GM23338 (cell line): ENCODE measurements around the gene COX17. TPM values are rescaled to one million over a fixed set of nuclear protein-coding genes. Genes with fewer than 3 reads are reported as not detected.

ENCODE experiments used
- ATAC-seq: fragments of 200-7000 bp; cut with Tn5 transposase; 3 replicates; pipeline ENCODE4 v1.9.1; 2020
- DNase-seq: peaks from one replicate; pipeline ENCODE4 v3.0.0-alpha.2; 2015; ENCODE audit warnings: low spot score
- H2AFZ ChIP-seq: fragments of 200-600 bp; sonication (generic); 2 replicates; pipeline ENCODE4 v1.8.0; 2016; ENCODE audit warnings: antibody characterized with exemption, mild to moderate bottlenecking, moderate library complexity
- H3F3A ChIP-seq: fragments of 200-600 bp; sonication (generic); replicated peaks from 2 replicates; pipeline ENCODE4 v1.8.0; 2017; ENCODE audit warnings: antibody characterized with exemption, mixed run types, low read depth
- H3K27ac ChIP-seq: fragments of 200-600 bp; sonication (generic); 2 replicates; pipeline ENCODE4 v1.6.1; 2016; ENCODE audit warnings: low read depth
- H3K27me3 ChIP-seq: fragments of 200-600 bp; sonication (generic); 2 replicates; pipeline ENCODE4 v1.8.0; 2016; ENCODE audit warnings: mild to moderate bottlenecking, mixed run types, moderate library complexity; ENCODE audit not compliant: insufficient read depth
- H3K36me3 ChIP-seq: fragments of 200-600 bp; sonication (generic); 2 replicates; pipeline ENCODE4 v1.8.0; 2016; ENCODE audit warnings: mild to moderate bottlenecking; ENCODE audit not compliant: insufficient read depth
- H3K4me1 ChIP-seq: fragments of 200-600 bp; sonication (generic); 2 replicates; pipeline ENCODE4 v1.8.0; 2016; ENCODE audit warnings: mild to moderate bottlenecking, moderate library complexity; ENCODE audit not compliant: insufficient read depth
- H3K4me2 ChIP-seq: fragments of 200-600 bp; sonication (generic); 2 replicates; pipeline ENCODE4 v1.7.1; 2017; ENCODE audit warnings: mixed run types
- H3K4me3 ChIP-seq: fragments of 200-600 bp; sonication (generic); 2 replicates; pipeline ENCODE4 v1.6.1; 2016; ENCODE audit warnings: mixed run types
- H3K79me2 ChIP-seq: fragments of 200-600 bp; sonication (generic); replicated peaks from 2 replicates; pipeline ENCODE4 v1.8.0; 2017; ENCODE audit warnings: mild to moderate bottlenecking; ENCODE audit not compliant: insufficient read depth
- H3K9me2 ChIP-seq: fragments of 200-600 bp; sonication (generic); 2 replicates; pipeline ENCODE4 v1.8.0; 2017; ENCODE audit not compliant: insufficient read depth
- H4K20me1 ChIP-seq: fragments of 200-600 bp; sonication (generic); replicated peaks from 2 replicates; pipeline ENCODE4 v1.8.0; 2017; ENCODE audit warnings: mild to moderate bottlenecking; ENCODE audit not compliant: insufficient read depth
- H3K27ac Mint-ChIP-seq: 2 replicates; pipeline ENCODE4 v1.8.0; 2020; ENCODE audit warnings: inconsistent platforms, mild to moderate bottlenecking, moderate library complexity, mixed read lengths
- H3K27me3 Mint-ChIP-seq: 3 replicates; pipeline ENCODE4 v1.8.0; 2022; ENCODE audit warnings: low read depth, mild to moderate bottlenecking, moderate library complexity, mixed read lengths, inconsistent platforms; ENCODE audit not compliant: insufficient read depth, poor library complexity
- H3K36me3 Mint-ChIP-seq: 3 replicates; pipeline ENCODE4 v1.8.0; 2021; ENCODE audit warnings: low read depth, mild to moderate bottlenecking, inconsistent platforms, moderate library complexity, mixed read lengths
- H3K4me1 Mint-ChIP-seq: 3 replicates; pipeline ENCODE4 v1.8.0; 2020; ENCODE audit warnings: mild to moderate bottlenecking, inconsistent platforms, mixed read lengths
- H3K4me3 Mint-ChIP-seq: 3 replicates; pipeline ENCODE4 v1.8.0; 2021; ENCODE audit warnings: moderate library complexity, mild to moderate bottlenecking, inconsistent platforms, mixed read lengths
- H3K9me3 Mint-ChIP-seq: 3 replicates; pipeline ENCODE4 v1.8.0; 2020; ENCODE audit warnings: moderate library complexity, mild to moderate bottlenecking, inconsistent platforms, mixed read lengths
- CREB1 ChIP-seq: fragments of 250-450 bp; sonication (Bioruptor Pico); IDR thresholded peaks from 2 replicates; pipeline ENCODE4 v1.5.0; 2020; ENCODE audit warnings: low read depth, mild to moderate bottlenecking, moderate library complexity
- CTCF ChIP-seq, 2 experiments: fragments of 200-600 bp in 1 of 2; sonication (generic) in 1 of 2; conservative IDR thresholded peaks; 2 replicates each; pipeline versions ENCODE4 v1.5.1 to v1.6.1; 2016 to 2017; ENCODE audit warnings: antibody characterized with exemption in 2 of 2, low read depth in 2 of 2, mild to moderate bottlenecking in 2 of 2, moderate library complexity in 1 of 2
- EZH2 ChIP-seq: fragments of 200-600 bp; sonication (generic); IDR thresholded peaks from one replicate; pipeline ENCODE4 v1.8.0; 2017; ENCODE audit warnings: antibody characterized with exemption, mild to moderate bottlenecking, low read depth; ENCODE audit not compliant: unreplicated experiment
- EZH2phosphoT487 ChIP-seq: fragments of 200-600 bp; sonication (generic); IDR thresholded peaks from one replicate; pipeline ENCODE4 v1.8.1; 2018; ENCODE audit warnings: antibody characterized with exemption; ENCODE audit not compliant: unreplicated experiment
- JUNB ChIP-seq: IDR thresholded peaks from one replicate; pipeline ENCODE4 v1.6.1; 2016; ENCODE audit warnings: antibody characterized with exemption; ENCODE audit not compliant: unreplicated experiment
- NANOG ChIP-seq: IDR thresholded peaks from 2 replicates; pipeline ENCODE4 v1.6.1; 2016; ENCODE audit warnings: antibody characterized with exemption, borderline replicate concordance
- POLR2AphosphoS5 ChIP-seq: IDR thresholded peaks from 2 replicates; pipeline ENCODE4 v1.6.1; 2016; ENCODE audit warnings: antibody characterized with exemption, low read depth
- REST ChIP-seq: IDR thresholded peaks from one replicate; pipeline ENCODE4 v1.6.1; 2018; ENCODE audit warnings: antibody characterized with exemption; ENCODE audit not compliant: unreplicated experiment
- STAT1 ChIP-seq: IDR thresholded peaks from one replicate; pipeline ENCODE4 v1.6.1; 2016; ENCODE audit warnings: antibody characterized with exemption; ENCODE audit not compliant: unreplicated experiment
- ZNF114 ChIP-seq: fragments of 250-450 bp; sonication (Bioruptor Pico); IDR thresholded peaks from 2 replicates; pipeline ENCODE4 v1.5.0; 2020; ENCODE audit warnings: mild to moderate bottlenecking, moderate library complexity
- ZNF331 ChIP-seq: fragments of 250-450 bp; sonication (Bioruptor Pico); IDR thresholded peaks from 2 replicates; pipeline ENCODE4 v1.5.0; 2020; ENCODE audit warnings: low read depth, mild to moderate bottlenecking, moderate library complexity
- polyA plus RNA-seq: library from polyadenylated mRNA; unstranded; fragments of >200 nt; fragmentation: Nextera tagmentation; extraction: Ambion mirVana; gene quantifications from 2 replicates; pipeline ENCODE4 v1.2.1, GENCODE V29; 2016
- total RNA-seq: library from RNA; depleted of rRNA; stranded (reverse); fragments of >200 nt; shearing (Covaris generic); gene quantifications from 2 replicates; pipeline ENCODE4 v1.2.3, GENCODE V29; 2014
- TF ChIP-seq, protein P1 (sequence below): IDR thresholded peaks from 2 replicates; pipeline ENCODE4 v1.6.1; 2016; ENCODE audit warnings: antibody characterized with exemption

COX17 gene
- total and polyA plus RNA-seq, 2 experiments from 2014 or later = 24.0 to 324 TPM

DNA sequence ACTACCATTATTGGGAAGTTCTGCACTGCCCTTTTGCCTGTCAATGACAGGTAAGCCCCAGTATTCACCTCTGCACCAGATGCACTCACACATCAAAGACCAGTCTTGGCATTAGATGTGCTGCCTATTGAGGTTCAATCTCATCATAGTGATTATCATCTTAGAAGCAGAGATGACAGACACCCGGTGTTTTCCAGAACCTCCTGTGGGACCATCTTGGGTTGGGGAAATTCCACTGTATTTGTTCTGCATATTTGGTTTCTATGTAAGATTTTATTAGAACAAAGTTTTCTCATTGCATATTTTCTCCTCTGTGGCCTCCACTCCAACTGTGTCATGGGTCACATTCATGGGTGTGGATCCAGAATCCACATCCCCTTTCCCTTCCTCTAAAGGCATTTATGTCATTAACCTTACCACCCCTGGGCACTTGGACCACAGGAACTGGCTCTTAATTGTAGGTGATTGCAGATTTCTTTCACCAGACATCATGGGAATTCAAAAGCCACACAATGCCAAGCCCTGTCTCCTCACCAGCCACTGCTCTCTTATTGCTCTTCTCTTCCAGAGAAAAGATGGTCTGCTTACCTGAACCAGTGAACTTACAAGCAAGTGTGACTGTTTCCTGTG is 48.3 kb downstream of the COX17 start (continued):
- no peak for TF ChIP-seq CTCF (conservative IDR thresholded peaks at IDR 0.05; ENCODE audit: low read depth in 2 of 2)
- TF ChIP-seq, protein P1, sequence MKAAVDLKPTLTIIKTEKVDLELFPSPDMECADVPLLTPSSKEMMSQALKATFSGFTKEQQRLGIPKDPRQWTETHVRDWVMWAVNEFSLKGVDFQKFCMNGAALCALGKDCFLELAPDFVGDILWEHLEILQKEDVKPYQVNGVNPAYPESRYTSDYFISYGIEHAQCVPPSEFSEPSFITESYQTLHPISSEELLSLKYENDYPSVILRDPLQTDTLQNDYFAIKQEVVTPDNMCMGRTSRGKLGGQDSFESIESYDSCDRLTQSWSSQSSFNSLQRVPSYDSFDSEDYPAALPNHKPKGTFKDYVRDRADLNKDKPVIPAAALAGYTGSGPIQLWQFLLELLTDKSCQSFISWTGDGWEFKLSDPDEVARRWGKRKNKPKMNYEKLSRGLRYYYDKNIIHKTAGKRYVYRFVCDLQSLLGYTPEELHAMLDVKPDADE = no peak
- no peak for TF ChIP-seq CREB1 (CRISPR knock-in tag)

DNA sequence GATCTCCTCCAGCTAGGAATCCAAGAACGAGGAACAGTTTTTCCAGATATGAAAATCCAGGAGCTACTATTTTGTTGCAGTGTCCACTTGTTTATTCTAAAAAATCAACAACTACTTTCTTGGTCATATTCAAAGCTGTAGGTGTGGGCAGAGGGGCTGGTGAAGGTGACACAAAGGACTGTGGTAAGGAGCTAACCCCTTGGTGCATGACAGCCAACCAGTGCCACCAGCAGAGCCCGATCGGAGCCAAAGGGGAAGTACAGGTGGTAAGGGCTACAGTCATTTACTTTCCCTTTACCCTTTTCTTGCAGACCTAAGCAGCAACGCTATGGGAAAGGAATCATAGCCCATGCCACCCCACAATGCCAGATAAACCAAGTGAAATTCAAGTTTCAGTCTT is 48.8 kb downstream of the COX17 start:
- Histone ChIP-seq H3K4me2 (no peak overlapping the region), H4K20me1 (no peaks in the 10 kb centered on the region), H3K27me3 (no peaks in the 10 kb centered on the region), H3K27ac (no peak overlapping the region), H3K36me3 (no peaks in the 10 kb centered on the region), H3K4me1 (no peaks in the 10 kb centered on the region), H3K9me2 (no peaks in the 10 kb centered on the region), H3K4me3 (no peak overlapping the region), H3F3A (no peaks in the 10 kb centered on the region), H2AFZ (no peak overlapping the region), H3K79me2 (no peaks in the 10 kb centered on the region)
- H3K4me3 Mint-ChIP-seq = no peak overlapping the region
- H3K36me3 Mint-ChIP-seq = no peaks in the 10 kb centered on the region
- H3K27me3 Mint-ChIP-seq = peaks cover 2% of the 10 kb centered on the region
- DNase-seq (no peak), ATAC-seq (no peak)
- no peaks in the 10 kb centered on the region for H3K9me3 Mint-ChIP-seq
- H3K27ac Mint-ChIP-seq = 0 out of 2 replicates have a peak overlapping the region, but pooled peaks have one; percentile 25
- peaks cover 21% of the 10 kb centered on the region for H3K4me1 Mint-ChIP-seq
- TF ChIP-seq JUNB = no peak
- TF ChIP-seq CREB1 (CRISPR knock-in tag) = no peak
- TF ChIP-seq, protein P1 = no peak
- no peak for TF ChIP-seq EZH2phosphoT487
- TF ChIP-seq ZNF331 (CRISPR knock-in tag) = no peak
- no peak for TF ChIP-seq ZNF114 (CRISPR knock-in tag)
- no peak for TF ChIP-seq STAT1
- no peak for TF ChIP-seq POLR2AphosphoS5
- TF ChIP-seq NANOG = no peak
- no peak for TF ChIP-seq EZH2
- no peak for TF ChIP-seq REST
